Gastrocnemius medialis (tissue), 4 donors: Measurements from ENCODE around the gene GID8.

Experiments used
- CTCF ChIP-seq, 5 experiments: fragments of 450-650 bp in 3 of 5; fragments of 200-600 bp in 2 of 5; sonication (generic) in 2 of 5; IDR thresholded peaks in 4 of 5; conservative IDR thresholded peaks in 1 of 5; 1 replicate in 4 of 5; 2 replicates in 1 of 5; pipeline ENCODE4 v1.5.1; 2016 to 2019; ENCODE audit warnings: antibody characterized with exemption in 5 of 5, mild to moderate bottlenecking in 3 of 5, moderate library complexity in 3 of 5
- POLR2A ChIP-seq, 2 donors: fragments of 450-650 bp; IDR thresholded peaks; one replicate each; pipeline ENCODE4 v1.6.1; 2017; ENCODE audit warnings: antibody characterized with exemption in 2 of 2, mild to moderate bottlenecking in 2 of 2, moderate library complexity in 2 of 2

- TF ChIP-seq CTCF (IDR thresholded peaks at IDR 0.05 in 4 of 5, conservative IDR thresholded peaks at IDR 0.05 in 1 of 5) = no peak
- TF ChIP-seq POLR2A (IDR thresholded peaks at IDR 0.05) = no peak
Observed at GRCh38 chr20:62905536-62906117, 32.3 kb upstream of the GID8 start.
